Stimulated activated naive CD4-positive, alpha-beta T cell treated with Interleukin-2 at 50 U/mL for 16 hours (primary cell): ENCODE data around the gene IFNA6.
A peak's percentile ranks its signal among the peaks of the same experiment; 100 is the strongest.
"Not testable (repeated sequence)": the region's sequence is repeated elsewhere in the genome, so short reads cannot be mapped to it uniquely, and the experiment has no call there.

Source experiments
- DNase-seq: peaks from one replicate; lab custom pipeline; 2025; lab: John Stamatoyannopoulos, UW

The IFNA6 gene

GRCh38 chr9:21350787-21351186 lies at the start of gene IFNA6:
Gene IFNA6, minus strand, starts transcription at chr9:21350887. Its CDS starts 0 bp downstream, at chr9:21350887.
- DNase-seq = no peak

DNA sequence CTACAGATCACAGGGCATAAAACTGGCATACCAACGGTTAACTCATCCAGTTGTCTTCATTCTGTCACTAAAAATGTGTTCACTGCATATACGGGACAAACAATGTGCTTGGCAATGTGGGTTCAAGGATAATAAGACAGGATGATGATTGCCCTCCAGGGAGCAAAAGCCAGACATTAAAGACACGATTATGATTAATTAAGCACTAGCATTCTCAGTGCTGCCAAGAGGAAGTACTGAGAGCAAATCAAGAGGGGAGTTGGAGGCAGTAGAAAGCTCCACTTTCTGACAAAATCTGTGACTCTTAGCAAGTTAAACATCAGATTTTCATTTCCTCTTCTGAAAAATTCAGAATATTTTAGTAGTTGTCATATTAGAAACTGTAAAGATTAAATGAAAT lies 49.3 kb upstream of the IFNA6 start:
- DNase-seq = no peak

DNA sequence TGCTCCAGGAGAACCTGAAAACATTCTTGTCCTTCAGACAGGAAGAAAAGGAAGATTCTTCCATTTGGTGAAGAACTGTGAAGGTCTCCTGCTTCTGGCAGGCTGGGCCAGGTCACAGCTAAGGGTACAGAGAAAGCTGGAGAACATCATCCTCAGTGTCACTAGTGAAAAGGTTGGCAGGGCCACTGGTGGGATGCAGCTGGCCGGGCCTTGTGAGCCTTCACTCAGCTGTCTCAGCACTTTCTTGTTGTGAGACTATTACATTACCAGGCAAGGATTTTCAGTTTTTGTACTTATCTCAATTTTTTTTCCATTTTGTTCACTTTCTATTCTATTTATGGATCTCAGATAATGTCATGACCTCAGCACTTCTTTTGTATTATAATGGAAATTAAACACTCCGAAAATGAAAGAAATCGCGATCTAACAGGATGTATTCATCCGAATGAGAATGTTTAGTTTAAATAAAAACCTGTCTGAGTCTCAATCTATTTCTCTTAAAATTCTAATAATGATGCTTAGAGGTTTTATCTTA lies 48.3 kb upstream of the IFNA6 start:
- no peak for DNase-seq

GRCh38 chr9:21395778-21396717 lies 45.4 kb upstream of the IFNA6 start:
- peak; percentile 35 for DNase-seq

GRCh38 chr9:21392270-21392669 lies 41.6 kb upstream of the IFNA6 start:
- no peak for DNase-seq

- no peak for DNase-seq
Observed at GRCh38 chr9:21385131-21385670, 34.5 kb upstream of the IFNA6 start, which contains the start of gene IFNA2. Gene IFNA2, minus strand, starts transcription at chr9:21385398. Its CDS starts 69 bp downstream, at chr9:21385329.

- no peak for DNase-seq
Observed at GRCh38 chr9:21383627-21384026, 32.9 kb upstream of the IFNA6 start.

GRCh38 chr9:21381448-21382339 lies 31.0 kb upstream of the IFNA6 start:
- DNase-seq = no peak

GRCh38 chr9:21371467-21371866 lies 20.8 kb upstream of the IFNA6 start:
- not testable (repeated sequence) for DNase-seq

GRCh38 chr9:21367957-21368356 lies 17.3 kb upstream of the IFNA6 start, which contains the start of gene IFNA13:
Gene IFNA13, minus strand, starts transcription at chr9:21368057. Its CDS starts 47 bp downstream, at chr9:21368010.
- DNase-seq = no peak

DNA sequence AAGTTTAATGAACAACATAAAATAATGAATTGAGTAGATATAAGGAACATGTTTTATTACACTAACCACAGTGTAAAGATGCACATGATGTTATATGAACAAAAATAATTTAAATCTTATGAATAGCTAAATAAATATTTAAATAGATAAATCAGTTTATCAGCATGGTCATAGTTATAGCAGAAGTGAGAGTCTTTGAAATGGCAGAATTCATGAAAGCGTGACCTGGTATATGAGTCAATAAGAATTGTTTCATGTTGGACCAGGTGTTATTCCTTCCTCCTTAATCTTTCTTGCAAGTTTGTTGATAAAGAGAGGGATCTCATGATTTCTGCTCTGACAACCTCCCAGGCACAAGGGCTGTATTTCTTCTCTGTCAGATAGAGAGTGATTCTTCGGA lies 16.5 kb upstream of the IFNA6 start:
- DNase-seq = not testable (repeated sequence)

- DNase-seq = no peak
Observed at GRCh38 chr9:21362287-21362686, 11.6 kb upstream of the IFNA6 start.

DNA sequence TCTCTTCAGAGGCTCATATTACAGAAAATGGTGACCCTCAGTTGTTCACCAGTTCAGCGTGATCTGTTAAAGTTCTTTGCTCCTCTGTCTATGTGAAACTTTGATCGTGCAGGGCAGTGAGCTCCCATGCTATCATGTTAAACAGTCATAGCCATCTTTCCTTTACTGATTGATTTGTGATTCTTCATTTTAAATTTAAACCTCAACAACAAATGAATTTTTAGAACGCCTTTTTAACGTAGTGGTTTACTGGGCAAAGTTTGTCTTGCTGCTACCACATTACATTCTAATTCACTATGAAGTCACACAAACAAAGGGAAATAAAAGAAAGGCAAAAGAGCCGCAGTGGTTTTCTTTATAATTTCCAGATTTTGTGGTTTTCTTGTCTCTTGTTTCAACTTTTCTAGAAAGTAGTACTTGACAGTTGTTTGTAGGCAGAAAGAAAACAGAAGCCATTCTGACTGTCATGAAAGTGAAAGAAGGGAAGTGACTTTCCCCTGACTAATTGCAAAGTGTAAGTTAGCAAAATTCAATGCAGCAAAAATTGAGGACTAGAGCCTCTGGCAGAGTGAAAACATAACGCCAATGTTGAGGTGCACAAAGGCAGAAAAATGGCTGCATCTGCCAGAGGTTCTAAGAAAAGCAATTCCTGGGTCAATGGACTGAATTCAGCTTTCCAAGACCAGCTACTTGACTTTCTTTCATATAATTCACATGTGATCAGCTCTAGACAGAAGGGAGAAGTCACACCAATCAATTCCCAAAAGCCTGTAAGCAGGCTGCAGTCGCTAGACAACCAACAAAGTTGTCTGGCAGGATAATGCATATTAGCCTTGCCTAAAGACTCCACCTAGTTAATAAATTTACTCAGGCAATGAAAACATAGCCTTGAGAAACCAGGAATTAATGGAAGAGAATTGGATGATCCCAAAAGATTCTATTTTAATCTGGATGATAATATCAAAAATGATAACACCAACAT lies 7.1 kb upstream of the IFNA6 start:
- DNase-seq = peak; percentile 0

DNA sequence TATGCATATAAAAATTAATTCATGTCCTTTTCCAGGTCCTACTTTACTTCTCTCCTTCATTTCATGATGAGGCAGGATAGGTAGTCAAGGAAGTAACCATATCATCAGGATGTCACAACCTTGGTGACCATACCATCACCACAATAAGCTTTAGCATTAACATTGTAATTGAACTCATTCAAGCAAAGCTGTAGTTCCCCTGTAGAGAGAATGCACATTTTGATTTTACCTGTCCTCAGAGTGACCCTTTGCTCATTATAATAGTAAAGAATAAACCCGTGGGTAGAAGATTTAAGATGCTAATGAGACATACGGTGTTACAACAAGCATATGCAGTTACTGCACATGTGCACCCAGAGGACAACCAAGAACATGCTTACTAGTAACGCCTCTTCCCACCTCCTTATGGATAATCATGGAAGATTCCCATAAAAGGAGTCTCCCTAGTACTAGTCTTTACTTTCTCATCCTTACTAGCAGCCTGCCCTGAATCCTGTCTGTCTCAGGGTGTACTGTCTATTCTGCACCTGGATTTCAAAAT lies 2.2 kb downstream of the IFNA6 start:
- DNase-seq = no peak

- DNase-seq = no peak
Observed at GRCh38 chr9:21340735-21341134, 10.0 kb downstream of the IFNA6 start.

DNA sequence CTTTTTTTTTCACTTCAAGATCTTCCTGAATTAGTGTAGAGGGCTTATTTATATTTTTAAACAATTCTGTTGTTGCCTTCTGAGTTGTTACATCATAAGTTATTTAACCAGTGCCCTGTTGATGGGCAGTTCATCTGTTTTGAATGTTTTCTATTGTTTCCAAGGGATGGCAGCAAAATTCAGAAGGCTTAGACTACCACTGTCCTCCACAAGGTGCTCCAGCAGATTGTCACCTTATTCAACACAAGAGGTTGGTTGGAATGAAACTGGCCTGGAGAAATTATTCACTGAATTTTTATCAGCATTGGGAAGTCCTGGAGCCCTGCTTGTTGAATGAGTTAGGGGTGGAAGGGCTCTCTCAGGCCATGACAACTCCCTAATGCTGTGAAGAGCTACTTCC lies 14.2 kb downstream of the IFNA6 start:
- no peak for DNase-seq

DNA sequence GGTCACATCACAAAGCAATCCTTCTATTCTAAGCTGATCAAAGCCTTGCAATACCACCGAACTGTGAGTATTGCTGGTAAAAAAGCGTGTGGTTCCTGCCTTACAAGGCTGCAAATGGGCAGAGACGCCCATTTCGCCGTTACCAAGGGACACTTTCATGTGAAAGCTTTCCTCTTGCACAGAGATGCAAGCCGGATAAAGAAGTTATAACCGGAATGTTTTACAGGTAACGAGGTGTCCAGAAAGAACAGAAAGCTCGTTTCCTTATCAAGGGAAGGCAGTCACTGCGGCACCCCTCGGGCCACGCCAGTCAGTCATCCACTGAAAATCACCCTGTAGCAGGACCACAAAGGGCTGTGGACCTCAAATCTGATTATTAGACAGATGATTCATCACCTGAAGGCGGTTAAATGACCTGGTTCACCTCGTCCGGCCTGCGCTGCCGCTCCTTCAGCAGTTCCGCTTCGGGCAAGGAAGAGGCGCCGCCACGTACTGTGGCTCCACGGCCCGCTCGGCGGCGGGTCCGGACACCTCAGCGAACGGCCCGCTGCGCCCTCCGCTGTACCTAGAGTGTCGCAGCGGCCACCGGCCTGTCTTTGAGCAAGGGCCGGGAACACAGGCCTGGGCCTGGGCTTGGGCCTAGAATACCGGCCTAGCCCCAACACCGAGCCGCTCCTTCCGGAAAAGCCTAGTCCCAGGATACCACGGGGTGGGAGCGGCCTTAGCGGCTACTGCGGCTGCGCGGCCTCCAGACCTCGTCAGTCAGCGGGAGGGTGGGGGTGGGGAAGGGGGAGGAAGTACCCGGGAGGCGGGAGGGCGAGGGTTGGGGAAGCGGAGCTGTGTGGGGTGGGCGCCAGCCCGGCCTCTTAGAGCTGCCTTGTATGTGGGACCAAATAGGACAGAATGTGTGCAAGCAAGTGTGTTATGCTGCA lies 15.7 kb downstream of the IFNA6 start, which contains the start of gene KLHL9:
KLHL9 (minus strand) TSS at position 704 of the 932 bp plus-strand sequence; CDS start at position 159, 545 bp downstream.
- peak; percentile 87 for DNase-seq

GRCh38 chr9:21333226-21333625 lies 17.5 kb downstream of the IFNA6 start:
- no peak for DNase-seq
